Stimulated activated CD8-positive, alpha-beta memory T cell treated with anti-CD3 and anti-CD28 coated beads, Interleukin-7, amount 100 ng/mL, for 1 hour (primary cell): ENCODE results near the gene OLFM2.
A peak's percentile ranks its signal among the peaks of the same experiment; 100 is the strongest.
"Not testable (repeated sequence)": the region's sequence is repeated elsewhere in the genome, so short reads cannot be mapped to it uniquely, and the experiment has no call there.

Source experiments
- DNase-seq, 2 donors: peaks; one replicate each; pipeline ENCODE4 v3.0.0-alpha.2; 2020; ENCODE audit warnings: low read depth in 2 of 2

OLFM2 gene

GRCh38 chr19:9834307-9834725 lies 102.0 kb downstream of the OLFM2 start:
- no peak for DNase-seq

- no peak for DNase-seq
Observed at GRCh38 chr19:9828551-9829063, 107.7 kb downstream of the OLFM2 start.

- DNase-seq: peak; percentile 74 to 78
Observed at GRCh38 chr19:9827289-9828238, 108.8 kb downstream of the OLFM2 start, which contains the start of gene UBL5. TSS of gene UBL5 (plus strand) at chr19:9827918. CDS start at chr19:9828338, 420 bp downstream.

GRCh38 chr19:9823816-9824215 lies 112.5 kb downstream of the OLFM2 start:
- DNase-seq: no peak

- not testable (repeated sequence) for DNase-seq
Observed at GRCh38 chr19:9820034-9820433, 116.3 kb downstream of the OLFM2 start.

- no peak for DNase-seq
Observed at GRCh38 chr19:9819596-9819909, 116.8 kb downstream of the OLFM2 start.

GRCh38 chr19:9818734-9819595 lies 117.3 kb downstream of the OLFM2 start, which contains the start of gene FBXL12:
TSS of gene FBXL12 (minus strand) at chr19:9819079. CDS start at chr19:9818813, 266 bp downstream.
- peak; percentile 100 for DNase-seq

- DNase-seq: no peak
Observed at GRCh38 chr19:9818175-9818733, 118.1 kb downstream of the OLFM2 start.

- DNase-seq: no peak
Observed at GRCh38 chr19:9811139-9811538, 125.2 kb downstream of the OLFM2 start.

- DNase-seq: no peak
Observed at GRCh38 chr19:9808855-9809824, 127.2 kb downstream of the OLFM2 start.

- no peak for DNase-seq
Observed at GRCh38 chr19:9806803-9807202, 129.5 kb downstream of the OLFM2 start.
